DND-41 (cell line): Measurements from ENCODE around the gene ZNF592.

Experiments
- ATAC-seq: fragments of 200-7000 bp; cut with Tn5 transposase; 3 replicates; pipeline ENCODE4 v1.9.1; 2021; ENCODE audit warnings: low read depth; ENCODE audit not compliant: insufficient read depth
- DNase-seq: peaks from one replicate; pipeline ENCODE4 v3.0.0-alpha.2; 2020
- H2AFZ ChIP-seq: 2 replicates; pipeline ENCODE4 v1.6.0; 2012; ENCODE audit warnings: low read depth, low read length
- H3K27ac ChIP-seq: 2 replicates; pipeline ENCODE4 v1.5.1; 2012; ENCODE audit warnings: low read length, inconsistent platforms
- H3K27me3 ChIP-seq: fragments of 200-600 bp; sonication (generic); 2 replicates; pipeline ENCODE4 v1.6.0; 2012; ENCODE audit warnings: low read length, mild to moderate bottlenecking, inconsistent platforms; ENCODE audit not compliant: insufficient read depth, poor library complexity
- H3K36me3 ChIP-seq: 2 replicates; pipeline ENCODE4 v1.5.1; 2012; ENCODE audit warnings: low read length, inconsistent platforms; ENCODE audit not compliant: insufficient read depth
- H3K4me1 ChIP-seq: 2 replicates; pipeline ENCODE4 v1.5.1; 2012; ENCODE audit warnings: mild to moderate bottlenecking, low read length; ENCODE audit not compliant: insufficient read depth
- H3K4me2 ChIP-seq: 2 replicates; pipeline ENCODE4 v1.6.0; 2012; ENCODE audit warnings: mild to moderate bottlenecking, moderate library complexity, low read length, inconsistent platforms; ENCODE audit not compliant: insufficient read depth
- H3K4me3 ChIP-seq, 2 experiments: fragments of 200-600 bp in 1 of 2; shearing (Covaris generic) in 1 of 2; 2 replicates each; pipeline ENCODE4 v1.5.1; 2012 to 2016; ENCODE audit warnings: inconsistent platforms in 2 of 2, low read length in 2 of 2, mild to moderate bottlenecking in 2 of 2, low read depth in 1 of 2, moderate library complexity in 1 of 2
- H3K79me2 ChIP-seq: 2 replicates; pipeline ENCODE4 v1.6.0; 2012; ENCODE audit warnings: low read length, inconsistent platforms; ENCODE audit not compliant: insufficient read depth
- H3K9ac ChIP-seq: 2 replicates; pipeline ENCODE4 v1.6.0; 2012; ENCODE audit warnings: low read depth, mild to moderate bottlenecking, inconsistent platforms, low read length, moderate library complexity
- H3K9me3 ChIP-seq: 2 replicates; pipeline ENCODE4 v1.5.1; 2012; ENCODE audit warnings: low read length, moderate library complexity, mild to moderate bottlenecking, inconsistent platforms; ENCODE audit not compliant: insufficient read depth, severe bottlenecking
- H4K20me1 ChIP-seq: 2 replicates; pipeline ENCODE4 v1.6.0; 2012; ENCODE audit warnings: low read length; ENCODE audit not compliant: insufficient read depth
- CTCF ChIP-seq: IDR thresholded peaks from 2 replicates; pipeline ENCODE4 v1.5.1; 2012; ENCODE audit warnings: borderline replicate concordance, low read length, moderate library complexity, mild to moderate bottlenecking; ENCODE audit not compliant: poor library complexity, severe bottlenecking; ENCODE audit errors: extremely low read depth
- EZH2 ChIP-seq: IDR thresholded peaks from 3 replicates; pipeline ENCODE4 v1.6.1; 2012; ENCODE audit warnings: borderline replicate concordance, low read depth, mild to moderate bottlenecking, moderate library complexity, low read length, inconsistent platforms; ENCODE audit not compliant: severe bottlenecking

The ZNF592 gene

GRCh38 chr15:84816694-84817465 is 68.5 kb downstream of the ZNF592 start, which contains the start of gene ALPK3:
ALPK3 (plus strand) TSS chr15:84817356; CDS start chr15:84817453, 97 bp downstream.
- DNase-seq = no peak
- Histone ChIP-seq H3K27me3 (no peaks in the 10 kb centered on the region), H2AFZ (no peak within 1 kb of the TSS), H4K20me1 (no peaks in the 10 kb centered on the region), H3K27ac (no peak within 1 kb of the TSS), H3K79me2 (no peaks in the 10 kb centered on the region), H3K9ac (no peak within 1 kb of the TSS), H3K36me3 (no peaks in the 10 kb centered on the region), H3K4me2 (no peak within 1 kb of the TSS), H3K9me3 (no peaks in the 10 kb centered on the region), H3K4me3 (no peak within 1 kb of the TSS), H3K4me1 (peaks cover 6% of the 10 kb centered on the region)
- TF ChIP-seq EZH2 (no peak), CTCF (no peak)
- no peak for ATAC-seq

- Histone ChIP-seq H3K4me2 (no peak overlapping the region), H3K4me3 (no peak overlapping the region)
These were observed 69.2 kb downstream of the ZNF592 start for GRCh38 chr15:84817466-84818081.

GRCh38 chr15:84818261-84819131 is 70.1 kb downstream of the ZNF592 start:
- H3K27ac ChIP-seq = no peak overlapping the region
- H3K9ac ChIP-seq = no peak overlapping the region
- H3K36me3 ChIP-seq = no peaks in the 10 kb centered on the region
- H3K4me3 ChIP-seq = no peak overlapping the region
- TF ChIP-seq EZH2 (no peak), CTCF (no peak)
- no peaks in the 10 kb centered on the region for H4K20me1 ChIP-seq
- H3K27me3 ChIP-seq = no peaks in the 10 kb centered on the region
- H3K79me2 ChIP-seq = no peaks in the 10 kb centered on the region
- peaks cover 6% of the 10 kb centered on the region for H3K4me1 ChIP-seq
- H3K4me2 ChIP-seq = no peak overlapping the region
- H3K9me3 ChIP-seq = no peaks in the 10 kb centered on the region
- DNase-seq = peak; percentile 19
- no peak overlapping the region for H2AFZ ChIP-seq
- ATAC-seq = no peak

More at GRCh38 chr15:84817466-84818081, 69.2 kb downstream of the ZNF592 start:
- no peak overlapping the region for H2AFZ ChIP-seq
- H3K4me1 ChIP-seq = peaks cover 6% of the 10 kb centered on the region
- no peak overlapping the region for H3K27ac ChIP-seq
- H3K79me2 ChIP-seq = no peaks in the 10 kb centered on the region
- no peaks in the 10 kb centered on the region for H4K20me1 ChIP-seq
- no peak for TF ChIP-seq CTCF
- TF ChIP-seq EZH2 = no peak
- H3K27me3 ChIP-seq = no peaks in the 10 kb centered on the region
- H3K36me3 ChIP-seq = no peaks in the 10 kb centered on the region
- no peak for DNase-seq
- H3K9ac ChIP-seq = no peak overlapping the region
- ATAC-seq = no peak
- no peaks in the 10 kb centered on the region for H3K9me3 ChIP-seq
